NCI-H1930 (cell line): ENCODE measurements around the gene DMTF1.
"Not testable (repeated sequence)": the region's sequence is repeated elsewhere in the genome, so short reads cannot be mapped to it uniquely, and the experiment has no call there.

Experiments used
- DNase-seq, 2 experiments: peaks; one replicate each; lab custom pipeline; 2025; lab: John Stamatoyannopoulos, UW

Gene DMTF1

GRCh38 chr7:87225696-87226095 lies 73.4 kb downstream of the DMTF1 start:
- DNase-seq = no peak

GRCh38 chr7:87226495-87226894 lies 74.2 kb downstream of the DMTF1 start:
- no peak for DNase-seq

GRCh38 chr7:87231258-87231657 lies 79.0 kb downstream of the DMTF1 start:
- DNase-seq = no peak

- no peak for DNase-seq
Observed at GRCh38 chr7:87231711-87232110, 79.5 kb downstream of the DMTF1 start.

- no peak for DNase-seq
Observed at GRCh38 chr7:87234949-87235348, 82.7 kb downstream of the DMTF1 start.

- DNase-seq = not testable (repeated sequence)
Observed at GRCh38 chr7:87238464-87239051, 86.3 kb downstream of the DMTF1 start.

GRCh38 chr7:87245671-87246070 lies 93.4 kb downstream of the DMTF1 start:
- DNase-seq = not testable (repeated sequence)
